IMR-90 (cell line): ENCODE data around the gene PNPLA2. TPM values are rescaled to one million over a fixed set of nuclear protein-coding genes. Genes with fewer than 3 reads are reported as not detected.

Source experiments
- ATAC-seq: fragments of 200-7000 bp; cut with Tn5 transposase; 2 replicates; pipeline ENCODE4 v1.9.1; 2020; ENCODE audit warnings: low read depth, mild to moderate bottlenecking, moderate library complexity
- BruUV-seq: library from RNA; stranded (reverse); fragments of 400-500 nt; replicated peaks from 2 replicates; lab custom pipeline; 2021; lab: Mats Ljungman, UMichigan
- CTCF ChIA-PET: fragments of 300-600 bp; formaldehyde crosslinking; extraction: SDS; loops from one replicate; lab custom pipeline; 2021; ENCODE audit warnings: antibody characterized with exemption; lab: Yijun Ruan, JAX
- POLR2A ChIA-PET: fragments of 300-600 bp; sonication (Branson Sonifier 250); formaldehyde crosslinking; loops from one replicate; lab custom pipeline; 2022; ENCODE audit warnings: antibody characterized with exemption; ENCODE audit not compliant: unreplicated experiment; lab: Charles Lee
- DNase-seq: peaks from one replicate; pipeline ENCODE4 v3.0.0; 2013
- H2AFZ ChIP-seq: replicated peaks from 2 replicates; pipeline ENCODE3; 2013; ENCODE audit warnings: low read length, mild to moderate bottlenecking; ENCODE audit not compliant: poor library complexity
- H2AK5ac ChIP-seq: 2 replicates; pipeline ENCODE4 v1.6.1; 2013; ENCODE audit warnings: low read depth, low read length, inconsistent platforms
- H2AK9ac ChIP-seq: replicated peaks from 2 replicates; pipeline ENCODE3; 2013; ENCODE audit warnings: mild to moderate bottlenecking, low read depth, low read length, moderate library complexity; ENCODE audit not compliant: poor library complexity
- H2BK120ac ChIP-seq: 2 replicates; pipeline ENCODE4 v1.6.1; 2013; ENCODE audit warnings: low read depth, low read length, inconsistent platforms
- H2BK15ac ChIP-seq: 3 replicates; pipeline ENCODE4 v1.6.1; 2013; ENCODE audit warnings: low read depth, low read length, inconsistent platforms
- H2BK20ac ChIP-seq: 2 replicates; pipeline ENCODE4 v1.6.1; 2013; ENCODE audit warnings: low read depth, mild to moderate bottlenecking, inconsistent platforms, low read length, moderate library complexity
- H2BK5ac ChIP-seq: 2 replicates; pipeline ENCODE4 v1.6.1; 2013; ENCODE audit warnings: mild to moderate bottlenecking, low read depth, low read length, inconsistent platforms; ENCODE audit not compliant: poor library complexity, severe bottlenecking
- H3K14ac ChIP-seq: replicated peaks from 2 replicates; pipeline ENCODE4 v1.6.1; 2013; ENCODE audit warnings: low read depth, low read length, inconsistent platforms
- H3K18ac ChIP-seq: 2 replicates; pipeline ENCODE4 v1.6.1; 2013; ENCODE audit warnings: low read depth, low read length, control low read depth
- H3K23ac ChIP-seq: 2 replicates; pipeline ENCODE4 v1.6.1; 2013; ENCODE audit warnings: low read depth, low read length, inconsistent platforms
- H3K27ac ChIP-seq: 2 replicates; pipeline ENCODE4 v1.5.1; 2013; ENCODE audit warnings: mild to moderate bottlenecking, control low read depth, low read length; ENCODE audit not compliant: insufficient read depth
- H3K27me3 ChIP-seq: 2 replicates; pipeline ENCODE4 v1.6.1; 2013; ENCODE audit warnings: low read length; ENCODE audit not compliant: control insufficient read depth, insufficient read depth
- H3K36me3 ChIP-seq: 2 replicates; pipeline ENCODE4 v1.6.1; 2013; ENCODE audit warnings: low read length, mixed read lengths; ENCODE audit not compliant: control insufficient read depth, insufficient read depth
- H3K4ac ChIP-seq: 2 replicates; pipeline ENCODE4 v1.6.1; 2013; ENCODE audit warnings: low read depth, low read length, inconsistent platforms
- H3K4me1 ChIP-seq: 2 replicates; pipeline ENCODE4 v1.6.1; 2013; ENCODE audit warnings: low read length, mixed read lengths; ENCODE audit not compliant: control insufficient read depth, insufficient read depth
- H3K4me2 ChIP-seq: 2 replicates; pipeline ENCODE4 v1.6.1; 2013; ENCODE audit warnings: low read depth, mild to moderate bottlenecking, control low read depth, low read length, moderate library complexity
- H3K4me3 ChIP-seq: 2 replicates; pipeline ENCODE4 v1.5.1; 2013; ENCODE audit warnings: low read depth, mild to moderate bottlenecking, control low read depth, low read length, moderate library complexity; ENCODE audit not compliant: insufficient read depth
- H3K56ac ChIP-seq: 2 replicates; pipeline ENCODE4 v1.6.1; 2013; ENCODE audit warnings: low read length, inconsistent platforms; ENCODE audit not compliant: insufficient read depth; ENCODE audit errors: extremely low read depth
- H3K79me1 ChIP-seq, 2 experiments: 2 replicates each; pipeline ENCODE4 v1.6.1; 2013; ENCODE audit warnings: low read length in 2 of 2, inconsistent platforms in 1 of 2, low read depth in 1 of 2
- H3K9ac ChIP-seq: 2 replicates; pipeline ENCODE4 v1.6.1; 2013; ENCODE audit warnings: low read depth, low read length, control low read depth
- H3K9me1 ChIP-seq: 2 replicates; pipeline ENCODE4 v1.6.1; 2013; ENCODE audit warnings: low read length, inconsistent platforms; ENCODE audit not compliant: insufficient read depth
- H3K9me3 ChIP-seq: 2 replicates; pipeline ENCODE4 v1.6.1; 2013; ENCODE audit warnings: low read length; ENCODE audit not compliant: control insufficient read depth, insufficient read depth
- H4K20me1 ChIP-seq: 2 replicates; pipeline ENCODE4 v1.6.1; 2013; ENCODE audit warnings: low read length, inconsistent platforms; ENCODE audit not compliant: insufficient read depth
- H4K5ac ChIP-seq: 2 replicates; pipeline ENCODE4 v1.6.1; 2013; ENCODE audit warnings: mild to moderate bottlenecking, low read depth, low read length, control low read depth
- H4K8ac ChIP-seq, 2 experiments: 2 replicates each; pipeline ENCODE4 v1.6.1; 2013; ENCODE audit warnings: low read depth in 2 of 2, low read length in 2 of 2, control low read depth in 1 of 2, inconsistent platforms in 1 of 2
- H4K91ac ChIP-seq: 2 replicates; pipeline ENCODE4 v1.6.1; 2013; ENCODE audit warnings: low read depth, low read length, inconsistent platforms; ENCODE audit not compliant: insufficient read depth
- BHLHE40 ChIP-seq: fragments of 150-350 bp; IDR thresholded peaks from 2 replicates; pipeline ENCODE4 v1.6.1; 2016; ENCODE audit warnings: mild to moderate bottlenecking, low read depth, low read length
- CEBPB ChIP-seq: IDR thresholded peaks from 2 replicates; pipeline ENCODE4 v1.6.1; 2012; ENCODE audit warnings: low read depth, low read length, improper control_type of control experiment
- CTCF ChIP-seq: conservative IDR thresholded peaks from 2 replicates; pipeline ENCODE4 v1.5.1; 2012; ENCODE audit warnings: mild to moderate bottlenecking, low read depth, low read length, improper control_type of control experiment
- FOS ChIP-seq: fragments of 150-350 bp; IDR thresholded peaks from 2 replicates; pipeline ENCODE4 v1.6.1; 2016; ENCODE audit warnings: low read depth, low read length
- MAFK ChIP-seq: IDR thresholded peaks from 2 replicates; pipeline ENCODE4 v1.6.1; 2012; ENCODE audit warnings: low read depth, low read length, improper control_type of control experiment
- MAZ ChIP-seq: IDR thresholded peaks from 2 replicates; pipeline ENCODE4 v1.6.1; 2012; ENCODE audit warnings: low read depth, mild to moderate bottlenecking, low read length, improper control_type of control experiment, moderate library complexity, borderline replicate concordance
- MXI1 ChIP-seq: IDR thresholded peaks from 2 replicates; pipeline ENCODE4 v1.6.1; 2012; ENCODE audit warnings: low read depth, mild to moderate bottlenecking, low read length, moderate library complexity, borderline replicate concordance
- NFE2L2 ChIP-seq: fragments of 150-350 bp; IDR thresholded peaks from 2 replicates; pipeline ENCODE4 v1.6.1; 2016; ENCODE audit warnings: low read depth, mild to moderate bottlenecking, low read length
- RAD21 ChIP-seq: IDR thresholded peaks from 2 replicates; pipeline ENCODE4 v1.6.1; 2012; ENCODE audit warnings: low read length, improper control_type of control experiment
- SMC3 ChIP-seq: fragments of 150-350 bp; IDR thresholded peaks from 2 replicates; pipeline ENCODE4 v1.6.1; 2016; ENCODE audit warnings: low read depth, mild to moderate bottlenecking, antibody characterized with exemption, low read length, moderate library complexity
- USF2 ChIP-seq: fragments of 150-350 bp; IDR thresholded peaks from 2 replicates; pipeline ENCODE4 v1.6.1; 2017; ENCODE audit warnings: mild to moderate bottlenecking, antibody characterized with exemption, low read length, low read depth
- WGBS, 2 experiments: methylation state at CpG; one replicate each; pipeline versions ENCODE4 v1.1.5 to v1.1.7; 2013; ENCODE audit warnings: missing lambda C conversion rate in 2 of 2; ENCODE audit not compliant: insufficient read length in 1 of 2; ENCODE audit errors: extremely low coverage in 2 of 2; 5-methylcytosine and 5-hydroxymethylcytosine counted together
- dilution Hi-C: fragments of 300-500 bp; cut with HindIII; formaldehyde crosslinking; loops from one replicate; pipeline ENCODE4 v1.14.3; 2018; ENCODE audit warnings: low sequenced_read_pairs; ENCODE audit not compliant: unreplicated experiment
- in situ Hi-C: fragments of 300-500 bp; cut with MboI; formaldehyde crosslinking; loops from 3 replicates; pipeline ENCODE4 v1.14.3; 2019; ENCODE audit warnings: low sequenced_read_pairs, inconsistent platforms, mixed read lengths
- intact Hi-C: fragments of 100-400 bp; cut with micrococcal nuclease; formaldehyde crosslinking; loops from 2 replicates; pipeline ENCODE4 v1.10.0; 2022
- polyA plus RNA-seq, 3 experiments: library from polyadenylated mRNA; depleted of rRNA; stranded (reverse); fragments of >200 nt; gene quantifications; 2 replicates each; pipeline ENCODE4 v1.2.3, GENCODE V29; 2012; ENCODE audit warnings: low replicate concordance in 1 of 3
- total RNA-seq: library from RNA; depleted of rRNA; stranded (reverse); fragments of >200 nt; gene quantifications from 2 replicates; pipeline ENCODE4 v1.2.3, GENCODE V29; 2012

Gene PNPLA2
- total and polyA plus RNA-seq, 2 of the 4 experiments (the other 2 are of a cell fraction) = 7.0 to 94.3 TPM

- Histone ChIP-seq H3K14ac (peak overlapping the region; percentile 19; the same call in 1 of the 2 replicates), H3K23ac (peak overlapping the region; percentile 2; the same call in 1 of the 2 replicates), H2AFZ (no peak overlapping the region), H3K56ac (no peak overlapping the region), H4K5ac (peak overlapping the region; percentile 67; the same call in 1 of the 2 replicates), H2BK120ac (peak overlapping the region; percentile 37; the same call in 1 of the 2 replicates), H3K4me2 (peak overlapping the region; percentile 83), H4K8ac (peak overlapping the region in 1 of 2 experiments; percentile 65; a peak in 2 of 4 replicates), H3K9me1 (peaks cover 21% of the 10 kb centered on the region), H3K27ac (peak overlapping the region; percentile 80), H2AK9ac (peak overlapping the region; percentile 10), H3K18ac (no peak overlapping the region; the same call in 1 of the 2 replicates), H3K4ac (peak overlapping the region; percentile 90), H2AK5ac (peak overlapping the region; percentile 88), H3K9ac (peak overlapping the region; percentile 31; the same call in 1 of the 2 replicates), H3K9me3 (no peaks in the 10 kb centered on the region), H2BK15ac (no peak overlapping the region), H3K4me1 (peaks cover 34% of the 10 kb centered on the region), H4K91ac (peak overlapping the region; percentile 2), H3K36me3 (peaks cover 35% of the 10 kb centered on the region), H3K27me3 (no peaks in the 10 kb centered on the region), H2BK5ac (peak overlapping the region; percentile 93), H4K20me1 (peaks cover 71% of the 10 kb centered on the region), H3K79me1 (peaks cover 19 to 65% of the 10 kb centered on the region in 2 experiments), H3K4me3 (peak overlapping the region; percentile 16), H2BK20ac (peak overlapping the region; percentile 25; the same call in 1 of the 2 replicates)
- TF ChIP-seq BHLHE40 (peak; percentile 41; the same call in 1 of the 2 replicates), RAD21 (no peak), MAZ (peak; percentile 79; the same call in 1 of the 2 replicates), CTCF (no peak), MXI1 (no peak), SMC3 (no peak), USF2 (no peak), NFE2L2 (peak; percentile 55; the same call in 1 of the 2 replicates), MAFK (no peak), FOS (peak; percentile 81), CEBPB (no peak)
- dilution Hi-C loops (no loop called here), in situ Hi-C loops (no loop called here), intact Hi-C loops (no loop called here)
- ATAC-seq (peak; percentile 27), DNase-seq (peak; percentile 69)
- no TSS peak for BruUV-seq
- POLR2A ChIA-PET = interaction anchor here (0.6 to 1.9 kb wide), 5 partner anchors 8 to 16 kb away, joined by 3 to 6 read pairs (median 4); partner anchors contain the start of genes PNPLA2 and TSPAN4
- CTCF ChIA-PET = interaction anchor here (0.8 kb wide), 2 partner anchors 8 to 37 kb away, joined by 3 read pairs; partner anchors contain the start of gene TSPAN4
- WGBS, 2 experiments = 68% methylated on average over 10 of the region's 31 CpGs; no CpG with 5 or more reads in 1 of the 2 experiments
Measured at GRCh38 chr11:834371-835316, 15.9 kb downstream of the PNPLA2 start.
